ENCODE data around the gene ANKRD11. TPM values are rescaled to one million over a fixed set of nuclear protein-coding genes. Genes with fewer than 3 reads are reported as not detected.
"Not testable (repeated sequence)": the region's sequence is repeated elsewhere in the genome, so short reads cannot be mapped to it uniquely, and the experiment has no call there.

ANKRD11 gene
- total RNA-seq, 1 donor from 2014 or later, result 63.8 TPM

DNA sequence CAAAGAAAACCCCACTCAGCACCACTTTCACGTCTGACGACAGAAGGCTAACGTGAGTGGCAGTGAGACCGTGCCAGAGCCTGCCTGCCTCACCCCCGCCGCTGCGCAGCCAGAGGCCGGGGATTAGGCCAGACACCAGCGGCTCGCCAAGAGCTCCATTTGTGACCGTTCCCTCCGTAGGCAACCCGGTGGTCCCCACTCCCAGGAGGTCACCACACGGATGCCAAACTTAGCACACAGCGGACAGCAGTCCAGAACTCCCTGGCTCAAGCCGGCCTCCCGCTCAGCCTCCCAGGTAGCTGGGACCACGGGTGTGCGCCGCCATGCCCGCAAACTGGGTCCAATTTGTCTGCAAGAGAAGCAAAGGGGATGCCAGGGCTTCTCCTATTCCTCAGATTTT is 104.6 kb downstream of the ANKRD11 start:
- Histone ChIP-seq H3K4me3 (no peak overlapping the region), H3K27ac (replicated peaks) (no peak overlapping the region), H3K4me1 (peaks cover 69% of the 10 kb centered on the region), H3K9me3 (replicated peaks) (no peaks in the 10 kb centered on the region), H3K36me3 (no peaks in the 10 kb centered on the region), H3K27me3 (ENCODE audit: low read depth) (no peaks in the 10 kb centered on the region)
- intact Hi-C loops (cut with micrococcal nuclease), result no loop called here
- TF ChIP-seq, protein P1, sequence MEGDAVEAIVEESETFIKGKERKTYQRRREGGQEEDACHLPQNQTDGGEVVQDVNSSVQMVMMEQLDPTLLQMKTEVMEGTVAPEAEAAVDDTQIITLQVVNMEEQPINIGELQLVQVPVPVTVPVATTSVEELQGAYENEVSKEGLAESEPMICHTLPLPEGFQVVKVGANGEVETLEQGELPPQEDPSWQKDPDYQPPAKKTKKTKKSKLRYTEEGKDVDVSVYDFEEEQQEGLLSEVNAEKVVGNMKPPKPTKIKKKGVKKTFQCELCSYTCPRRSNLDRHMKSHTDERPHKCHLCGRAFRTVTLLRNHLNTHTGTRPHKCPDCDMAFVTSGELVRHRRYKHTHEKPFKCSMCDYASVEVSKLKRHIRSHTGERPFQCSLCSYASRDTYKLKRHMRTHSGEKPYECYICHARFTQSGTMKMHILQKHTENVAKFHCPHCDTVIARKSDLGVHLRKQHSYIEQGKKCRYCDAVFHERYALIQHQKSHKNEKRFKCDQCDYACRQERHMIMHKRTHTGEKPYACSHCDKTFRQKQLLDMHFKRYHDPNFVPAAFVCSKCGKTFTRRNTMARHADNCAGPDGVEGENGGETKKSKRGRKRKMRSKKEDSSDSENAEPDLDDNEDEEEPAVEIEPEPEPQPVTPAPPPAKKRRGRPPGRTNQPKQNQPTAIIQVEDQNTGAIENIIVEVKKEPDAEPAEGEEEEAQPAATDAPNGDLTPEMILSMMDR (IDR thresholded peaks at IDR 0.05; ENCODE audit: borderline replicate concordance), result no peak
- no peak for DNase-seq

DNA sequence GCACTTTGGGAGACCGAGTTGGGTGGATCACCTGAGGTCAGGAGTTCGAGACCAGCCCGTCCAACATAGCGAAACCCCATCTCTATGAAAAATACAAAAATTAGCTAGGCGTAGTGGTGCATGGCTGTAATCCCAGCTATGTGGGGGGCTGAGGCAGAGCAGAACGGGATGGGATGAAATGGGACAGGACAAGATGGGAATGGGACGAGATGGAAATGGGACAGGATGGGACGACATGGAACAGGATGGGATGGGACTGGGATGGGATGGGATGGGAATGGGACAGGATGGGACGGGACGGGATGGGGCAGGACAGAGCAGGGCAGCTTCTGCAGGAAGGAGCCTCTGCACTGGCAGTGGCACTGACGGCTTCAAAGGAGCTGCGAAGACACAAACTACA is 106.1 kb downstream of the ANKRD11 start:
- Histone ChIP-seq H3K9me3 (replicated peaks) (no peaks in the 10 kb centered on the region), H3K27me3 (ENCODE audit: low read depth) (no peaks in the 10 kb centered on the region), H3K4me3 (no peak overlapping the region), H3K27ac (replicated peaks) (no peak overlapping the region), H3K4me1 (peaks cover 80% of the 10 kb centered on the region), H3K36me3 (no peaks in the 10 kb centered on the region)
- intact Hi-C loops (cut with micrococcal nuclease), result no loop called here
- no peak for DNase-seq
- TF ChIP-seq, protein P1 (IDR thresholded peaks at IDR 0.05; ENCODE audit: borderline replicate concordance), result no peak

DNA sequence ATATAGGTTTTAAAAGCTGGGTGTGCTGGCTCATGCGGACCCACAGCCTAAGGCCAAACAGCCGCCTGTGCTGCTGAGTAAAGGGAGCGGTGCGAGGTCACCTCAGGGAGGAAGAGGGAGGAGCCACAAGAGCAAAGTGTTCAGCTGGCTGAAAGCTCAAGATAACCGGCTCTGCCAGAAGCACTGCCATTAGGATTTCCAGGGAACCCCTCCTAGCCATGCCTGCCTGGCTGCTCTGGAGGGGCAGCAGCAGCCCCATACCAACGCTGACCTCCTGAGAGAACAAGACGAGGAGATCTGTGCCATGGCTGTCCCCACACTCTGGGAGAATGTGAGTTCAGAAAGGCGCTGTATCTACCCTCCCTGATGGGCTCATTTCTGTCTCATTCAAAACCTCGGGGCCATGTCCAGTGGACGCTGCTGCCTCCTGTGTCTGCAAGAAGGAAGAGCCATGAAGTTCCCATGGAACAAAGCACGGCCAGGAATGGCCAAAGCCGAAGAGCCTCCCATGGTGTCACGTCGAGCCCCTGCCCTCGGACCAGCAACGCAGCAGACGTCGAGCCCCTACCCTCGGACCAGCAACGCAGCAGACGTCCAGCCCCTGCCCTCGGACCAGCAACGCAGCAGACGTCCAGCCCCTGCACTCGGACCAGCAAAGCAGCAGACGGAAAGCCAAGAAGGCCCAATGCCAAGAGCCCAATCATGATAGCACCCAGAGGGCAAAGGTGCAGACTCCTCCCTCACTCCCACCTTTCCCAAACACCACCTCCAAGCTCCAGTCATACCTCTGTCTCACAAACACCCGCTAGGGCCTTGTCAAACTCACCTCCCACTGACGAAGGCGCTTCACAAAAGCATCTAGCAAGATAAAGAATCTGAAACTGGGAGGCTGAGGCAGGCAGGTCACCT is 107.0 kb downstream of the ANKRD11 start:
- Histone ChIP-seq H3K36me3 (no peaks in the 10 kb centered on the region), H3K9me3 (replicated peaks) (no peaks in the 10 kb centered on the region), H3K27ac (replicated peaks) (peak overlapping the region; percentile 66), H3K27me3 (ENCODE audit: low read depth) (no peaks in the 10 kb centered on the region), H3K4me1 (peaks cover 90% of the 10 kb centered on the region), H3K4me3 (peak overlapping the region; percentile 4)
- intact Hi-C loops (cut with micrococcal nuclease), result no loop called here
- TF ChIP-seq, protein P1 (IDR thresholded peaks at IDR 0.05; ENCODE audit: borderline replicate concordance), result no peak
- peak; percentile 49 for DNase-seq

DNA sequence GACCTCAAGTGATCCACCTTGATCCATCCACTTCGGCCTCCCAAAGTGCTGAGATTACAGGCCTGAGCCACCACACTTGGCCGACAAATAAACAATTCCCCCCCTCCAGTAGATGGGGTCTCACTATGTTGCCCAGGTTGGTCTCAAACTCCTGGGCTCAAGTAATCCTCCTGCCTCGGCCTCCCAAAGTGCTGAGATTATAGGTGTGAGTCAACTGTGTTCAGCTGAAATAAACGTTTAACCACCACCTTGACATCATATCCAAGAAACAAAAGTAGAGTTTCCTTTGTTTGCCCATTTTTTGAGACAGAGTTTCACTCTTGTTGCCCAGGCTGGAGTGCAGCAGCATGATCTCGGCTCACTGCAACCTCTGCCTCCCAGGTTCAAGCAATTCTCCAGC is 107.8 kb downstream of the ANKRD11 start:
- H3K9me3 ChIP-seq (replicated peaks); H3K36me3 ChIP-seq; intact Hi-C loops (cut with micrococcal nuclease); DNase-seq; H3K27me3 ChIP-seq (ENCODE audit: low read depth): not testable (repeated sequence)
- Histone ChIP-seq H3K27ac (replicated peaks) (peak overlapping the region; percentile 66), H3K4me1 (peaks cover 97% of the 10 kb centered on the region), H3K4me3 (peak overlapping the region; percentile 4)

DNA sequence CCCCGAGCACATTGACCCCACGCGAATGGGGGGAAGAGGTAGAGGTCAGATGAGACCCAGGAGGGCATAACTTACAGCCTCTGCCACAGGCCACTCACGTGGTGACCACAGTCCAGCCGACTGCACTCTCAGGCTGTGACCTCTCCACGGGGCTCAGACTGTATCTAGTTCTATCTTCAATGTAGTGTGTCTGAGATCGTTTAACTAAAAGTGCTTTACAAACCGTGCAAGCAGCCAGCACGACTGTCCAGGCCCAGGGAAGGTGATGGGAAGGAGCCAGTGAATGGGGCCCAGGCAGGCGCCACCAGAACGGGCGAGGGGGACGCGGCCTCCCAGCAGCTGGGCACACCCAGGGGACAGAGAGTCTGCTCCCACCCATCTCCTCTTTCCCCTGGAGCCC is 108.6 kb downstream of the ANKRD11 start:
- intact Hi-C loops (cut with micrococcal nuclease), result no loop called here
- Histone ChIP-seq H3K4me3 (no peak overlapping the region), H3K36me3 (no peaks in the 10 kb centered on the region), H3K9me3 (replicated peaks) (no peaks in the 10 kb centered on the region), H3K27me3 (ENCODE audit: low read depth) (no peaks in the 10 kb centered on the region), H3K27ac (replicated peaks) (peak overlapping the region; percentile 27), H3K4me1 (peaks cover 100% of the 10 kb centered on the region)
- DNase-seq, result no peak
- TF ChIP-seq, protein P1 (IDR thresholded peaks at IDR 0.05; ENCODE audit: borderline replicate concordance), result no peak

DNA sequence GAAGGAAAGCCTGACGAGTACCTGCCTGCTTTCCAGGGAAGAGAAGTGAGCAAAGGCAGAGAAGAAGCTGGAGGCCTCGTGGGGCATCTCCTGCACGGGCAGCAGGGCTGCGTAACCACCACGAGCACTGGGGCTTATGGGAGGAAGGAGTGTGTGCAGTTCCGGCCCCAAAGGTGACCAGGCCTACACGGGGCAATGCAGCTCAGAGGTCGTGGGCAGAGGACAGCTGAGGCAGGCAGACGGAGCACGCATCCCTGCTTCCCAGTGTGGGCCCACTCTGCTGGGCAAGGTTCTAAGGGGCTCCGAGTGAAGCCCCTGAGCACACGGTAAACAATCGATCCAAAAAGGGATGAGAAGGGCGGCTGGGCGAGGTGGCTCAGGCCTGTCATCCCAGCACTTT is 109.7 kb downstream of the ANKRD11 start:
- H3K36me3 ChIP-seq, result no peaks in the 10 kb centered on the region
- TF ChIP-seq, protein P1 (IDR thresholded peaks at IDR 0.05; ENCODE audit: borderline replicate concordance), result no peak
- no peak overlapping the region for H3K27ac ChIP-seq (replicated peaks)
- no peak overlapping the region for H3K4me3 ChIP-seq
- intact Hi-C loops (cut with micrococcal nuclease), result no loop called here
- DNase-seq, result no peak
- H3K27me3 ChIP-seq (ENCODE audit: low read depth), result no peaks in the 10 kb centered on the region
- H3K9me3 ChIP-seq (replicated peaks), result peaks cover 10% of the 10 kb centered on the region
- H3K4me1 ChIP-seq, result peaks cover 95% of the 10 kb centered on the region
